HG03521 (cell line): ENCODE measurements around the gene EVL.

Source experiments
- ATAC-seq: cut with Tn5 transposase; IDR thresholded peaks from one replicate; pipeline ENCODE4 v1.9.1; 2021; ENCODE audit warnings: mild to moderate bottlenecking, moderate library complexity; ENCODE audit not compliant: unreplicated experiment

The EVL gene

GRCh38 chr14:100124551-100125088 is 59.4 kb downstream of the EVL start:
- ATAC-seq, result no peak

- ATAC-seq, result no peak
These were observed 61.2 kb downstream of the EVL start for GRCh38 chr14:100126401-100126800.

GRCh38 chr14:100127853-100128455 is 62.7 kb downstream of the EVL start:
- no peak for ATAC-seq

- ATAC-seq, result no peak
These were observed 63.5 kb downstream of the EVL start for GRCh38 chr14:100128688-100129087.

- no peak for ATAC-seq
These were observed 64.0 kb downstream of the EVL start for GRCh38 chr14:100129161-100129589.

- ATAC-seq, result no peak
These were observed 65.3 kb downstream of the EVL start for GRCh38 chr14:100130521-100130920.

- ATAC-seq, result no peak
These were observed 66.0 kb downstream of the EVL start for GRCh38 chr14:100131181-100131580.

- no peak for ATAC-seq
These were observed 67.1 kb downstream of the EVL start for GRCh38 chr14:100132161-100132902.

GRCh38 chr14:100132903-100133510 is 67.8 kb downstream of the EVL start:
- ATAC-seq, result no peak

GRCh38 chr14:100134586-100134985 is 69.4 kb downstream of the EVL start:
- ATAC-seq, result no peak

- ATAC-seq, result no peak
These were observed 69.9 kb downstream of the EVL start for GRCh38 chr14:100135073-100135472.

GRCh38 chr14:100135784-100136183 is 70.6 kb downstream of the EVL start:
- no peak for ATAC-seq

- no peak for ATAC-seq
These were observed 72.0 kb downstream of the EVL start for GRCh38 chr14:100137173-100137572.

GRCh38 chr14:100138082-100138787 is 73.0 kb downstream of the EVL start:
- no peak for ATAC-seq

GRCh38 chr14:100138955-100139354 is 73.7 kb downstream of the EVL start:
- ATAC-seq, result no peak

GRCh38 chr14:100140452-100141078 is 75.3 kb downstream of the EVL start:
- no peak for ATAC-seq

- ATAC-seq, result no peak
These were observed 75.9 kb downstream of the EVL start for GRCh38 chr14:100141098-100141497.

- ATAC-seq, result no peak
These were observed 77.1 kb downstream of the EVL start for GRCh38 chr14:100142073-100143040.

GRCh38 chr14:100143523-100143922 is 78.3 kb downstream of the EVL start:
- ATAC-seq, result no peak

- no peak for ATAC-seq
These were observed 78.7 kb downstream of the EVL start for GRCh38 chr14:100143934-100144333.
